Measurements from ENCODE around the gene KSR2. TPM values are rescaled to one million over a fixed set of nuclear protein-coding genes. Genes with fewer than 3 reads are reported as not detected.
"Not testable (repeated sequence)": the region's sequence is repeated elsewhere in the genome, so short reads cannot be mapped to it uniquely, and the experiment has no call there.

KSR2 gene
- total RNA-seq, 2 donors from 2014 or later, result 1.1 to 2.0 TPM

GRCh38 chr12:117750657-117751056 lies 218.1 kb downstream of the KSR2 start:
- no peak for TF ChIP-seq CTCF (conservative IDR thresholded peaks at IDR 0.05)
- H3K4me3 ChIP-seq (ENCODE audit: low read length), result no peak overlapping the region

GRCh38 chr12:117749431-117749830 lies 219.4 kb downstream of the KSR2 start:
- no peak overlapping the region for H3K4me3 ChIP-seq (ENCODE audit: low read length)
- 80 to 100% methylated on average over 1 to 3 of the region's 3 CpGs for WGBS, 2 experiments (ENCODE audit: insufficient coverage in 1 of 2, insufficient read length in 1 of 2)
- H3K27me3 Mint-ChIP-seq (ENCODE audit: insufficient read depth), result peaks cover 5% of the 10 kb centered on the region
- no peak overlapping the region for H3K4me3 Mint-ChIP-seq
- no peaks in the 10 kb centered on the region for H3K36me3 ChIP-seq (ENCODE audit: control insufficient read depth, insufficient read depth, low read length)
- DNase-seq, result no peak
- H3K9me3 ChIP-seq (ENCODE audit: control insufficient read depth, low read length), result no peaks in the 10 kb centered on the region
- H3K9ac ChIP-seq (ENCODE audit: extremely low read depth, low read length, poor library complexity, severe bottlenecking), result no peak overlapping the region
- H3K4me1 ChIP-seq (ENCODE audit: control insufficient read depth, insufficient read depth, low read length), result no peaks in the 10 kb centered on the region
- H3K9me3 Mint-ChIP-seq, result peaks cover 13% of the 10 kb centered on the region
- no peaks in the 10 kb centered on the region for H3K36me3 Mint-ChIP-seq (ENCODE audit: low read depth)
- no peak overlapping the region for H3K27ac Mint-ChIP-seq
- H3K4me1 Mint-ChIP-seq, result peaks cover 1% of the 10 kb centered on the region
- peaks cover 9% of the 10 kb centered on the region for H3K27me3 ChIP-seq (ENCODE audit: control insufficient read depth, insufficient read depth, low read length, poor library complexity, severe bottlenecking)
- TF ChIP-seq CTCF (conservative IDR thresholded peaks at IDR 0.05), result no peak
- no peak overlapping the region for H3K27ac ChIP-seq (ENCODE audit: low read depth, low read length)

More at GRCh38 chr12:117750657-117751056, 218.1 kb downstream of the KSR2 start:
- Histone ChIP-seq H3K27ac (ENCODE audit: low read depth, low read length) (no peak overlapping the region), H3K9me3 (ENCODE audit: control insufficient read depth, low read length) (no peaks in the 10 kb centered on the region), H3K9ac (ENCODE audit: extremely low read depth, low read length, poor library complexity, severe bottlenecking) (no peak overlapping the region), H3K4me1 (ENCODE audit: control insufficient read depth, insufficient read depth, low read length) (no peaks in the 10 kb centered on the region), H3K27me3 (ENCODE audit: control insufficient read depth, insufficient read depth, low read length, poor library complexity, severe bottlenecking) (peaks cover 16% of the 10 kb centered on the region), H3K36me3 (ENCODE audit: control insufficient read depth, insufficient read depth, low read length) (no peaks in the 10 kb centered on the region)
- H3K27ac Mint-ChIP-seq, result no peak overlapping the region
- no peak overlapping the region for H3K4me3 Mint-ChIP-seq
- DNase-seq, result peak; percentile 3
- H3K4me1 Mint-ChIP-seq, result peaks cover 1% of the 10 kb centered on the region
- no peaks in the 10 kb centered on the region for H3K36me3 Mint-ChIP-seq (ENCODE audit: low read depth)
- H3K27me3 Mint-ChIP-seq (ENCODE audit: insufficient read depth), result peaks cover 4% of the 10 kb centered on the region
- H3K9me3 Mint-ChIP-seq, result peaks cover 12% of the 10 kb centered on the region
- WGBS, 2 experiments (ENCODE audit: insufficient coverage in 1 of 2, insufficient read length in 1 of 2), result 83 to 100% methylated on average over 1 to 2 of the region's 2 CpGs

- H3K9me3 Mint-ChIP-seq, result peaks cover 13% of the 10 kb centered on the region
- not testable (repeated sequence) for H3K36me3 Mint-ChIP-seq (ENCODE audit: low read depth); H3K27me3 Mint-ChIP-seq (ENCODE audit: insufficient read depth); H3K4me1 Mint-ChIP-seq; H3K27me3 ChIP-seq (ENCODE audit: control insufficient read depth, insufficient read depth, low read length, poor library complexity, severe bottlenecking); H3K9ac ChIP-seq (ENCODE audit: extremely low read depth, low read length, poor library complexity, severe bottlenecking); DNase-seq; H3K4me3 ChIP-seq (ENCODE audit: low read length); H3K4me3 Mint-ChIP-seq; H3K36me3 ChIP-seq (ENCODE audit: control insufficient read depth, insufficient read depth, low read length); H3K27ac ChIP-seq (ENCODE audit: low read depth, low read length); H3K4me1 ChIP-seq (ENCODE audit: control insufficient read depth, insufficient read depth, low read length); H3K27ac Mint-ChIP-seq; H3K9me3 ChIP-seq (ENCODE audit: control insufficient read depth, low read length)
Observed at GRCh38 chr12:117746358-117746757, 222.4 kb downstream of the KSR2 start.

DNA sequence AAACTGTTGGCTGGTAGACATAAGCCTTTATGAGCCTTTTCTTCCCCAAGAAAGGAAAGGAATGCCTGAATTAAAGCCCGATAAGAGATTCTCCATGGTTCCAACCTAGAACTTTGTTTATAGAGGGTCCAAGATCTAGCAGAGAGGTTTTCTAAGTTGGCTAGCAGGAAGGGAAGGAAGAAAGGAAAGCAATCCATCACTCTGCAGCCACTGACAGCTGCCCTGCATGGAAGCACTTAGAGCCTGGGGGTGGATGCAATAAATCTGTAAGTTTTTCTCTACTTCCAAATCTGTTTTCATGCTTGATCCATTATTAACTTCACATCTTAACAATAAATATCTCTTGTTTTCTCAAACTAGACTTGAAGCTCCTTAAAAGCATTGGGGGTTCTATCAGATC lies 224.4 kb downstream of the KSR2 start:
- DNase-seq, result no peak
- peaks cover 13% of the 10 kb centered on the region for H3K9me3 Mint-ChIP-seq
- H3K4me3 ChIP-seq (ENCODE audit: low read length), result no peak overlapping the region
- H3K4me1 ChIP-seq (ENCODE audit: control insufficient read depth, insufficient read depth, low read length), result no peaks in the 10 kb centered on the region
- H3K36me3 ChIP-seq (ENCODE audit: control insufficient read depth, insufficient read depth, low read length), result no peaks in the 10 kb centered on the region
- no peak overlapping the region for H3K27ac ChIP-seq (ENCODE audit: low read depth, low read length)
- no peak overlapping the region for H3K27ac Mint-ChIP-seq
- no peak overlapping the region for H3K9ac ChIP-seq (ENCODE audit: extremely low read depth, low read length, poor library complexity, severe bottlenecking)
- 0% methylated on average over 1 of the region's 1 CpG for WGBS, 2 experiments (ENCODE audit: insufficient coverage in 1 of 2, insufficient read length in 1 of 2)
- TF ChIP-seq CTCF (conservative IDR thresholded peaks at IDR 0.05), result no peak
- H3K4me1 Mint-ChIP-seq, result no peaks in the 10 kb centered on the region
- H3K4me3 Mint-ChIP-seq, result no peak overlapping the region
- no peaks in the 10 kb centered on the region for H3K36me3 Mint-ChIP-seq (ENCODE audit: low read depth)
- H3K27me3 ChIP-seq (ENCODE audit: control insufficient read depth, insufficient read depth, low read length, poor library complexity, severe bottlenecking), result no peaks in the 10 kb centered on the region
- no peaks in the 10 kb centered on the region for H3K9me3 ChIP-seq (ENCODE audit: control insufficient read depth, low read length)
- peaks cover 5% of the 10 kb centered on the region for H3K27me3 Mint-ChIP-seq (ENCODE audit: insufficient read depth)

Measured in endodermal cell (in vitro differentiated cells).